GM12878 (cell line): ENCODE data around the gene RASGRP2. TPM values are rescaled to one million over a fixed set of nuclear protein-coding genes. Genes with fewer than 3 reads are reported as not detected.

Experiments
- ATAC-seq: fragments of 200-7000 bp; cut with Tn5 transposase; 3 replicates; pipeline ENCODE4 v1.9.1; 2020; ENCODE audit warnings: mild to moderate bottlenecking, moderate library complexity
- BruUV-seq: library from RNA; stranded (reverse); fragments of 400-500 nt; replicated peaks from 2 replicates; lab custom pipeline; 2021; lab: Mats Ljungman, UMichigan
- CTCF ChIA-PET: fragments of 300-600 bp; sonication (Branson Sonifier 250); formaldehyde crosslinking; extraction: SDS; loops from one replicate; lab custom pipeline; 2021; ENCODE audit warnings: inconsistent platforms; lab: Yijun Ruan, JAX
- POLR2A ChIA-PET: fragments of 350-600 bp; formaldehyde crosslinking; extraction: SDS; loops from one replicate; lab custom pipeline; 2021; ENCODE audit warnings: inconsistent platforms; lab: Charles Lee
- RAD21 ChIA-PET: fragments of 300-600 bp; sonication (Branson Sonifier 250); formaldehyde crosslinking; loops from one replicate; lab custom pipeline; 2023; ENCODE audit warnings: antibody characterized with exemption; ENCODE audit not compliant: unreplicated experiment; lab: Charles Lee
- SMC1A ChIA-PET: fragments of 300-600 bp; sonication (Branson Sonifier 250); formaldehyde crosslinking; loops from one replicate; lab custom pipeline; 2023; ENCODE audit not compliant: unreplicated experiment, uncharacterized antibody; lab: Charles Lee
- DNase-seq: peaks from one replicate; pipeline ENCODE4 v3.0.0-alpha.2; 2011; ENCODE audit warnings: low read depth, low spot score
- FAIRE-seq: peaks from 3 replicates; lab custom pipeline; 2011; peaks lifted over from hg19 to GRCh38; lab: Jason Lieb, UNC
- H2AFZ ChIP-seq: 2 replicates; pipeline ENCODE4 v1.6.0; 2011; ENCODE audit warnings: low read depth, low read length, control low read depth; ENCODE audit not compliant: control insufficient read depth
- H3K27ac ChIP-seq: 2 replicates; pipeline ENCODE4 v1.5.1; 2011; ENCODE audit warnings: control low read depth; ENCODE audit not compliant: control insufficient read depth, insufficient read depth
- H3K27me3 ChIP-seq, 2 experiments: replicated peaks in 1 of 2; 2 replicates each; pipeline versions ENCODE4 v1.6.0 to v1.6.1; 2011; ENCODE audit warnings: low read length in 1 of 2; ENCODE audit not compliant: control insufficient read depth in 2 of 2, insufficient read depth in 2 of 2
- H3K36me3 ChIP-seq, 2 experiments: 2 replicates each; pipeline ENCODE4 v1.5.1; 2011; ENCODE audit warnings: low read length in 1 of 2; ENCODE audit not compliant: control insufficient read depth in 2 of 2, insufficient read depth in 2 of 2
- H3K4me1 ChIP-seq: 2 replicates; pipeline ENCODE4 v1.6.1; 2011; ENCODE audit warnings: mild to moderate bottlenecking, low read length, moderate library complexity, mixed read lengths; ENCODE audit not compliant: control insufficient read depth, insufficient read depth
- H3K4me2 ChIP-seq: 2 replicates; pipeline ENCODE4 v1.6.0; 2011; ENCODE audit warnings: control low read depth; ENCODE audit not compliant: control insufficient read depth, insufficient read depth
- H3K4me3 ChIP-seq: fragments of 200-600 bp; sonication (generic); 2 replicates; pipeline ENCODE4 v1.5.1; 2016
- H3K79me2 ChIP-seq: 2 replicates; pipeline ENCODE4 v1.6.0; 2011; ENCODE audit warnings: low read length; ENCODE audit not compliant: control insufficient read depth, insufficient read depth
- H3K9ac ChIP-seq: 2 replicates; pipeline ENCODE4 v1.8.0; 2011; ENCODE audit warnings: low read length, control low read depth, mixed read lengths; ENCODE audit not compliant: control insufficient read depth, insufficient read depth
- H3K9me3 ChIP-seq: replicated peaks from 3 replicates; pipeline ENCODE4 v1.5.1; 2011; ENCODE audit warnings: mild to moderate bottlenecking, low read length; ENCODE audit not compliant: control insufficient read depth, insufficient read depth
- H4K20me1 ChIP-seq: 2 replicates; pipeline ENCODE4 v1.6.0; 2011; ENCODE audit not compliant: control insufficient read depth, insufficient read depth
- BCL3 ChIP-seq: IDR thresholded peaks from 2 replicates; pipeline ENCODE4 v1.6.1; 2011; ENCODE audit warnings: borderline replicate concordance, low read depth, mild to moderate bottlenecking, moderate library complexity, low read length; ENCODE audit not compliant: insufficient read depth, poor library complexity, severe bottlenecking
- CEBPB ChIP-seq, 2 experiments: fragments of 150-350 bp in 1 of 2; IDR thresholded peaks; 2 replicates each; pipeline ENCODE4 v1.6.1; 2012 to 2014; ENCODE audit warnings: low read depth in 2 of 2, low read length in 2 of 2, borderline replicate concordance in 1 of 2, inconsistent platforms in 1 of 2
- CREM ChIP-seq: IDR thresholded peaks from 2 replicates; pipeline ENCODE4 v1.6.1; 2014; ENCODE audit warnings: antibody characterized with exemption, low read depth
- HDGF ChIP-seq: fragments of 450-650 bp; IDR thresholded peaks from 2 replicates; pipeline ENCODE4 v1.6.1; 2016; ENCODE audit warnings: antibody characterized with exemption
- MAX ChIP-seq: IDR thresholded peaks from 2 replicates; pipeline ENCODE4 v1.6.1; 2012; ENCODE audit warnings: low read depth, low read length, improper control_type of control experiment
- MXI1 ChIP-seq: fragments of 150-350 bp; IDR thresholded peaks from 2 replicates; pipeline ENCODE4 v1.6.1; 2011; ENCODE audit warnings: low read depth, mild to moderate bottlenecking, inconsistent platforms, low read length, improper control_type of control experiment
- NRF1 ChIP-seq: conservative IDR thresholded peaks from 2 replicates; pipeline ENCODE4 v1.6.1; 2011; ENCODE audit warnings: mild to moderate bottlenecking, low read depth, low read length, improper control_type of control experiment
- PAX5 ChIP-seq: IDR thresholded peaks from 2 replicates; pipeline ENCODE4 v1.6.1; 2011; ENCODE audit warnings: low read depth, low read length, borderline replicate concordance
- POLR2AphosphoS2 ChIP-seq: IDR thresholded peaks from 2 replicates; pipeline ENCODE4 v1.6.1; 2011; ENCODE audit warnings: low read depth, mild to moderate bottlenecking, low read length, improper control_type of control experiment, moderate library complexity
- POU2F2 ChIP-seq: IDR thresholded peaks from 3 replicates; pipeline ENCODE4 v1.6.1; 2011; ENCODE audit warnings: low read depth, mild to moderate bottlenecking, low read length, borderline replicate concordance
- SIN3A ChIP-seq: IDR thresholded peaks from 2 replicates; pipeline ENCODE4 v1.6.1; 2012; ENCODE audit warnings: low read depth, low read length, improper control_type of control experiment
- SPI1 ChIP-seq: IDR thresholded peaks from 2 replicates; pipeline ENCODE4 v1.6.1; 2011; ENCODE audit warnings: low read depth, mild to moderate bottlenecking, low read length, moderate library complexity, borderline replicate concordance; ENCODE audit not compliant: insufficient read depth
- SREBF2 ChIP-seq: IDR thresholded peaks from 2 replicates; pipeline ENCODE4 v1.6.1; 2012; ENCODE audit warnings: mild to moderate bottlenecking, low read length
- SRF ChIP-seq, 2 experiments: IDR thresholded peaks; 2 replicates each; pipeline ENCODE4 v1.6.1; 2011; ENCODE audit warnings: low read depth in 2 of 2, low read length in 2 of 2, mild to moderate bottlenecking in 1 of 2, moderate library complexity in 1 of 2
- STAT1 ChIP-seq: fragments of 450-650 bp; conservative IDR thresholded peaks from 2 replicates; pipeline ENCODE4 v1.6.1; 2014; ENCODE audit warnings: antibody characterized with exemption, mild to moderate bottlenecking
- SUZ12 ChIP-seq: fragments of 200-600 bp; sonication (generic); IDR thresholded peaks from one replicate; pipeline ENCODE4 v1.6.1; 2018; ENCODE audit warnings: antibody characterized with exemption, mild to moderate bottlenecking; ENCODE audit not compliant: unreplicated experiment
- WGBS: methylation state at CpG from one replicate; pipeline ENCODE4 v1.1.6; 2016; ENCODE audit warnings: low lambda C conversion rate; ENCODE audit not compliant: insufficient replicate concordance, insufficient coverage; ENCODE audit errors: missing lambda C conversion rate; 5-methylcytosine and 5-hydroxymethylcytosine counted together
- in situ Hi-C: fragments of 300-500 bp; cut with MboI; formaldehyde crosslinking; loops from 9 replicates; pipeline ENCODE4 v1.14.3; 2018; ENCODE audit warnings: mixed read lengths
- intact Hi-C: fragments of 100-400 bp; cut with micrococcal nuclease; formaldehyde crosslinking; loops from one replicate; pipeline ENCODE4 v1.14.2; 2022; ENCODE audit not compliant: unreplicated experiment
- polyA plus RNA-seq, 11 experiments: library from polyadenylated mRNA; depleted of rRNA in 4 of 11; unstranded in 6 of 11; stranded (reverse) in 5 of 11; fragments of >200 nt; fragmentation: Nextera tagmentation in 4 of 11; fragmentation: Illumina TruSeq in 1 of 11; extraction: Ambion mirVana in 4 of 11; extraction: Trizol in 1 of 11; gene quantifications; 1 replicate in 1 of 11; 2 replicates in 10 of 11; pipeline versions ENCODE4 v1.2.1 to v1.2.3, GENCODE V29; 2011 to 2016; ENCODE audit warnings: inconsistent platforms in 2 of 11, missing spikeins in 2 of 11, low read depth in 1 of 11
- total RNA-seq, 4 experiments: library from RNA; depleted of rRNA in 3 of 4; stranded (reverse); fragments of >200 nt in 3 of 4; fragmentation: Illumina TruSeq in 1 of 4; extraction: Trizol in 1 of 4; gene quantifications; 2 replicates each; pipeline versions ENCODE4 v1.2.1 to v1.2.3, GENCODE V29; 2013 to 2021

Gene RASGRP2
- total and polyA plus RNA-seq, 10 of the 15 experiments (the other 5 are each of a cell fraction or from before 2014, with no cell fraction given): 0.26 to 9.0 (median 5.4) TPM

- no peak for TF ChIP-seq SPI1
- TF ChIP-seq POLR2AphosphoS2: no peak
- TF ChIP-seq POU2F2: no peak
- TF ChIP-seq CREM: no peak
- no peak for TF ChIP-seq SREBF2
- TF ChIP-seq SRF (IDR thresholded peaks at IDR 0.05; ENCODE audit: low read depth in 2 of 2, low read length in 2 of 2): no peak
- TF ChIP-seq HDGF: no peak
Measured at GRCh38 chr11:64786308-64786707, 42.4 kb upstream of the RASGRP2 start (continued).

GRCh38 chr11:64784813-64785581 lies 41.1 kb upstream of the RASGRP2 start:
- no peaks in the 10 kb centered on the region for H3K79me2 ChIP-seq
- no peaks in the 10 kb centered on the region for H3K27me3 ChIP-seq
- in situ Hi-C loops: no loop called here
- no TSS peak for BruUV-seq
- H3K4me3 ChIP-seq: no peak overlapping the region
- H2AFZ ChIP-seq: no peak overlapping the region
- RAD21 ChIA-PET: interaction anchor here (1.1 kb wide), 2 partner anchors 17 to 51 kb away, joined by 3 to 5 read pairs; partner anchors contain the start of gene MAP4K2
- ATAC-seq: no peak
- TF ChIP-seq SIN3A (no peak), BCL3 (no peak), POU2F2 (no peak), MXI1 (no peak), PAX5 (no peak), STAT1 (no peak), SUZ12 (no peak), CEBPB (IDR thresholded peaks at IDR 0.05; ENCODE audit: borderline replicate concordance in 1 of 2, low read depth in 2 of 2, low read length in 2 of 2) (no peak), NRF1 (no peak), MAX (no peak)
- TF ChIP-seq, all 136 proteins: peak for 0
- SMC1A ChIA-PET: interaction anchor here (0.6 to 1.8 kb wide), 7 partner anchors 9 to 183 kb away, joined by 3 to 9 read pairs (median 3); partner anchors contain the start of gene CDC42BPG
- POLR2A ChIA-PET: interaction anchor here (0.5 to 1.4 kb wide), 6 partner anchors 13 to 446 kb away, joined by 3 to 6 read pairs (median 4); partner anchors contain the start of genes FAU and MRPL49
- CTCF ChIA-PET: interaction anchor here (0.6 to 5.2 kb wide), 11 partner anchors 8 to 96 kb away, joined by 3 to 41 read pairs (median 4); partner anchors contain the start of genes CDC42BPG, MAP4K2 and RASGRP2
- FAIRE-seq (no peak), DNase-seq (no peak)
- intact Hi-C loops: no loop called here
- H3K4me1 ChIP-seq: peaks cover 13% of the 10 kb centered on the region
- no peaks in the 10 kb centered on the region for H3K9me3 ChIP-seq
- no peaks in the 10 kb centered on the region for H4K20me1 ChIP-seq
- H3K36me3 ChIP-seq: peaks cover 3 to 9% of the 10 kb centered on the region in 2 experiments; a peak in 3 of 4 replicates
- H3K27ac ChIP-seq: no peak overlapping the region
- no peak overlapping the region for H3K9ac ChIP-seq
- H3K4me2 ChIP-seq: no peak overlapping the region
- whole genome bisulfite sequencing: 95% methylated on average over 11 of the region's 12 CpGs
